K562 (cell line): ENCODE results near the gene REX1BD. TPM values are rescaled to one million over a fixed set of nuclear protein-coding genes. Genes with fewer than 3 reads are reported as not detected.

Experiments
- BHLHE40 ChIP-seq: IDR thresholded peaks from 2 replicates; pipeline ENCODE4 v1.6.1; 2011; ENCODE audit warnings: low read length, improper control_type of control experiment
- FOXK1 ChIP-seq: sonication (generic); formaldehyde crosslinking; IDR thresholded peaks from 2 replicates; pipeline ENCODE4 v1.8.0; 2022; ENCODE audit warnings: missing genetic modification reagents, mild to moderate bottlenecking, borderline replicate concordance
- FOXK2 ChIP-seq, 2 experiments: fragments of 450-650 bp; IDR thresholded peaks in 1 of 2; conservative IDR thresholded peaks in 1 of 2; 2 replicates each; pipeline ENCODE4 v1.6.1; 2016; ENCODE audit warnings: low read depth in 2 of 2, mild to moderate bottlenecking in 1 of 2
- FOXP1 ChIP-seq: sonication (generic); formaldehyde crosslinking; IDR thresholded peaks from 2 replicates; pipeline ENCODE4 v1.8.0; 2022; ENCODE audit warnings: mild to moderate bottlenecking, missing genetic modification reagents
- FUS ChIP-seq: fragments of 200-400 bp; formaldehyde crosslinking; optimal IDR thresholded peaks from 2 replicates; pipeline ENCODE3; 2017; ENCODE audit warnings: low read depth, low read length
- GABPB2 ChIP-seq: fragments of 250-450 bp; sonication (Bioruptor Pico); conservative IDR thresholded peaks from 2 replicates; pipeline ENCODE4 v1.5.1; 2021; ENCODE audit warnings: mild to moderate bottlenecking
- HCFC1 ChIP-seq: IDR thresholded peaks from 2 replicates; pipeline ENCODE4 v1.6.1; 2012; ENCODE audit warnings: low read depth, low read length, improper control_type of control experiment
- HNRNPUL1 ChIP-seq: fragments of 200-400 bp; formaldehyde crosslinking; IDR thresholded peaks from 2 replicates; pipeline ENCODE4 v1.6.1; 2017; ENCODE audit warnings: low read length
- KHSRP ChIP-seq: fragments of 450-650 bp; IDR thresholded peaks from 2 replicates; pipeline ENCODE4 v1.6.1; 2017
- KLF10 ChIP-seq: fragments of 250-450 bp; sonication (Bioruptor Pico); IDR thresholded peaks from 2 replicates; pipeline ENCODE4 v1.6.1; 2021; ENCODE audit warnings: matching md5 sums
- LEF1 ChIP-seq: fragments of 450-650 bp; IDR thresholded peaks from 2 replicates; pipeline ENCODE4 v1.6.1; 2016; ENCODE audit warnings: mild to moderate bottlenecking
- MCM5 ChIP-seq: fragments of 450-650 bp; IDR thresholded peaks from 2 replicates; pipeline ENCODE4 v1.6.1; 2016; ENCODE audit warnings: low read depth
- MTF1 ChIP-seq: fragments of 250-450 bp; sonication (Bioruptor Pico); IDR thresholded peaks from 2 replicates; pipeline ENCODE4 v1.9.0; 2021; ENCODE audit warnings: moderate library complexity, mild to moderate bottlenecking, inconsistent platforms, borderline replicate concordance
- MYBL2 ChIP-seq, 2 experiments: fragments of 450-650 bp in 1 of 2; sonication (generic) in 1 of 2; formaldehyde crosslinking in 1 of 2; IDR thresholded peaks; 2 replicates each; pipeline versions ENCODE4 v1.6.1 to v1.8.1; 2017 to 2022; ENCODE audit warnings: borderline replicate concordance in 1 of 2, inconsistent platforms in 1 of 2, low read depth in 1 of 2, mild to moderate bottlenecking in 1 of 2, missing genetic modification reagents in 1 of 2, moderate library complexity in 1 of 2
- MYC ChIP-seq, 2 experiments: fragments of 250-450 bp in 1 of 2; sonication (Bioruptor Pico) in 1 of 2; IDR thresholded peaks; 2 replicates each; pipeline versions ENCODE4 v1.5.1 to v1.6.1; 2012 to 2021; ENCODE audit warnings: low read depth in 2 of 2, borderline replicate concordance in 1 of 2, improper control_type of control experiment in 1 of 2, low read length in 1 of 2, mild to moderate bottlenecking in 1 of 2, moderate library complexity in 1 of 2
- NFYB ChIP-seq: IDR thresholded peaks from 2 replicates; pipeline ENCODE4 v1.6.1; 2011; ENCODE audit warnings: mild to moderate bottlenecking, moderate library complexity; ENCODE audit not compliant: insufficient read length; ENCODE audit errors: extremely low read depth
- RBM15 ChIP-seq: fragments of 200-400 bp; formaldehyde crosslinking; IDR thresholded peaks from 2 replicates; pipeline ENCODE4 v1.6.1; 2018; ENCODE audit warnings: mild to moderate bottlenecking, low read length, moderate library complexity; ENCODE audit not compliant: insufficient read depth
- ZBTB7A ChIP-seq: IDR thresholded peaks from 2 replicates; pipeline ENCODE4 v1.6.1; 2011; ENCODE audit warnings: low read depth, mild to moderate bottlenecking, low read length, moderate library complexity, borderline replicate concordance; ENCODE audit not compliant: control insufficient read depth
- ZNF398 ChIP-seq: fragments of 250-450 bp; sonication (Bioruptor Pico); IDR thresholded peaks from 2 replicates; pipeline ENCODE4 v1.8.0; 2021; ENCODE audit warnings: moderate library complexity, mild to moderate bottlenecking, inconsistent platforms
- polyA plus RNA-seq, 8 experiments: library from polyadenylated mRNA; depleted of rRNA in 4 of 8; stranded (reverse) in 5 of 8; unstranded in 3 of 8; fragments of >200 nt; fragmentation: Nextera tagmentation in 2 of 8; fragmentation: Illumina TruSeq in 1 of 8; extraction: Ambion mirVana in 2 of 8; extraction: Trizol in 1 of 8; gene quantifications; 2 replicates each; pipeline versions ENCODE4 v1.2.1 to v1.2.3, GENCODE V29; 2011 to 2014; ENCODE audit warnings: inconsistent platforms in 1 of 8, missing spikeins in 1 of 8
- total RNA-seq, 7 experiments: library from RNA; depleted of rRNA in 6 of 7; stranded (reverse); fragments of >200 nt in 6 of 7; fragmentation: Illumina TruSeq in 2 of 7; extraction: Trizol in 2 of 7; gene quantifications; 2 replicates each; pipeline versions ENCODE4 v1.2.1 to v1.2.3, GENCODE V29; 2011 to 2021; ENCODE audit warnings: low replicate concordance in 1 of 7
- TF ChIP-seq, protein P1 (sequence below), 2 experiments: fragments of 450-650 bp; conservative IDR thresholded peaks; 2 replicates each; pipeline ENCODE4 v1.6.1; 2017; ENCODE audit warnings: mild to moderate bottlenecking in 2 of 2, moderate library complexity in 2 of 2
- TF ChIP-seq, protein P2 (sequence below): fragments of 450-650 bp; IDR thresholded peaks from 2 replicates; pipeline ENCODE4 v1.6.1; 2017; ENCODE audit warnings: antibody characterized with exemption, mild to moderate bottlenecking

REX1BD gene
- total and polyA plus RNA-seq, 9 of the 15 experiments (the other 6 are each of a cell fraction or from before 2014, with no cell fraction given) = 1.9 to 136 (median 13.8) TPM

DNA sequence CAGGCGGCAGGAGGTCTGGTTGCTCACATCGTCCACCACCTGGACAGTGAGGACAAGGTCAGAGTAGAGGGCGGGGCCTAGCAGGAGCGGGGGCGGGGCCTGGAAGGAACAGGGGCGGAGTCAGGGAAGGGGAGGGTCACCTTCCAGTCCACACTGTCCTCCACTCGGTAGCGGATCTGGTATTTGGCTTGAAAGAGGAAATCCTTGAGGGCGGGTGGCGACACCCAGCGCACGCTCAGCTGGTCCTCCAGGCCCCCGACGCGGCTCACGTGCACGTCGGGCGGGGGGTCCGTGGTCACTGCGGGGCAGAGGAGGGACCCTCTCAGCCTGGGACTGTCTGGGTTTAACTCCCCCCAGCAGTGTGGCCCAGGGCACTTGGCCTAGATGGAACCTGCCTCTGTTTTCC is 8.2 kb downstream of the REX1BD start (continued):
- TF ChIP-seq MYBL2 (IDR thresholded peaks at IDR 0.05; ENCODE audit: low read depth) (no peak), MYBL2 (CRISPR knock-in tag; IDR thresholded peaks at IDR 0.05; ENCODE audit: borderline replicate concordance) (no peak), FOXP1 (CRISPR knock-in tag) (no peak), FUS (no peak), NFYB (no peak), FOXK2 (conservative IDR thresholded peaks at IDR 0.05 in 1 of 2, IDR thresholded peaks at IDR 0.05 in 1 of 2; ENCODE audit: low read depth in 2 of 2) (peak in 1 of 2 experiments; percentile 13; a peak in 1 of 4 replicates), GABPB2 (no peak), ZNF398 (CRISPR knock-in tag) (no peak), HNRNPUL1 (no peak), HCFC1 (peak; percentile 41), MYC (IDR thresholded peaks at IDR 0.05; ENCODE audit: low read depth, low read length) (peak; percentile 68), MYC (CRISPR knock-in tag; IDR thresholded peaks at IDR 0.05; ENCODE audit: borderline replicate concordance, low read depth) (no peak), ZBTB7A (peak; percentile 56; the same call in 1 of the 2 replicates), FOXK1 (CRISPR knock-in tag) (no peak), RBM15 (no peak), MCM5 (no peak), LEF1 (0 out of 2 replicates have a peak, but pooled peaks have one; percentile 44), MTF1 (CRISPR knock-in tag) (no peak), KLF10 (CRISPR knock-in tag) (no peak), KHSRP (no peak), BHLHE40 (peak; percentile 98)
- TF ChIP-seq, protein P1, sequence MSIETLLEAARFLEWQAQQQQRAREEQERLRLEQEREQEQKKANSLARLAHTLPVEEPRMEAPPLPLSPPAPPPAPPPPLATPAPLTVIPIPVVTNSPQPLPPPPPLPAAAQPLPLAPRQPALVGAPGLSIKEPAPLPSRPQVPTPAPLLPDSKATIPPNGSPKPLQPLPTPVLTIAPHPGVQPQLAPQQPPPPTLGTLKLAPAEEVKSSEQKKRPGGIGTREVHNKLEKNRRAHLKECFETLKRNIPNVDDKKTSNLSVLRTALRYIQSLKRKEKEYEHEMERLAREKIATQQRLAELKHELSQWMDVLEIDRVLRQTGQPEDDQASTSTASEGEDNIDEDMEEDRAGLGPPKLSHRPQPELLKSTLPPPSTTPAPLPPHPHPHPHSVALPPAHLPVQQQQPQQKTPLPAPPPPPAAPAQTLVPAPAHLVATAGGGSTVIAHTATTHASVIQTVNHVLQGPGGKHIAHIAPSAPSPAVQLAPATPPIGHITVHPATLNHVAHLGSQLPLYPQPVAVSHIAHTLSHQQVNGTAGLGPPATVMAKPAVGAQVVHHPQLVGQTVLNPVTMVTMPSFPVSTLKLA (conservative IDR thresholded peaks at IDR 0.05) = peak in 1 of 2 experiments; percentile 63; a peak in 2 of 4 replicates
- TF ChIP-seq, protein P2, sequence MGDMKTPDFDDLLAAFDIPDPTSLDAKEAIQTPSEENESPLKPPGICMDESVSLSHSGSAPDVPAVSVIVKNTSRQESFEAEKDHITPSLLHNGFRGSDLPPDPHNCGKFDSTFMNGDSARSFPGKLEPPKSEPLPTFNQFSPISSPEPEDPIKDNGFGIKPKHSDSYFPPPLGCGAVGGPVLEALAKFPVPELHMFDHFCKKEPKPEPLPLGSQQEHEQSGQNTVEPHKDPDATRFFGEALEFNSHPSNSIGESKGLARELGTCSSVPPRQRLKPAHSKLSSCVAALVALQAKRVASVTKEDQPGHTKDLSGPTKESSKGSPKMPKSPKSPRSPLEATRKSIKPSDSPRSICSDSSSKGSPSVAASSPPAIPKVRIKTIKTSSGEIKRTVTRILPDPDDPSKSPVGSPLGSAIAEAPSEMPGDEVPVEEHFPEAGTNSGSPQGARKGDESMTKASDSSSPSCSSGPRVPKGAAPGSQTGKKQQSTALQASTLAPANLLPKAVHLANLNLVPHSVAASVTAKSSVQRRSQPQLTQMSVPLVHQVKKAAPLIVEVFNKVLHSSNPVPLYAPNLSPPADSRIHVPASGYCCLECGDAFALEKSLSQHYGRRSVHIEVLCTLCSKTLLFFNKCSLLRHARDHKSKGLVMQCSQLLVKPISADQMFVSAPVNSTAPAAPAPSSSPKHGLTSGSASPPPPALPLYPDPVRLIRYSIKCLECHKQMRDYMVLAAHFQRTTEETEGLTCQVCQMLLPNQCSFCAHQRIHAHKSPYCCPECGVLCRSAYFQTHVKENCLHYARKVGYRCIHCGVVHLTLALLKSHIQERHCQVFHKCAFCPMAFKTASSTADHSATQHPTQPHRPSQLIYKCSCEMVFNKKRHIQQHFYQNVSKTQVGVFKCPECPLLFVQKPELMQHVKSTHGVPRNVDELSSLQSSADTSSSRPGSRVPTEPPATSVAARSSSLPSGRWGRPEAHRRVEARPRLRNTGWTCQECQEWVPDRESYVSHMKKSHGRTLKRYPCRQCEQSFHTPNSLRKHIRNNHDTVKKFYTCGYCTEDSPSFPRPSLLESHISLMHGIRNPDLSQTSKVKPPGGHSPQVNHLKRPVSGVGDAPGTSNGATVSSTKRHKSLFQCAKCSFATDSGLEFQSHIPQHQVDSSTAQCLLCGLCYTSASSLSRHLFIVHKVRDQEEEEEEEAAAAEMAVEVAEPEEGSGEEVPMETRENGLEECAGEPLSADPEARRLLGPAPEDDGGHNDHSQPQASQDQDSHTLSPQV = no peak
